Neural crest cell (in vitro differentiated cells): ENCODE measurements around the gene D2HGDH. TPM values are rescaled to one million over a fixed set of nuclear protein-coding genes. Genes with fewer than 3 reads are reported as not detected.
"Not testable (repeated sequence)": the region's sequence is repeated elsewhere in the genome, so short reads cannot be mapped to it uniquely, and the experiment has no call there.

Source experiments
- DNase-seq: peaks from one replicate; pipeline ENCODE4 v3.0.0; 2021; ENCODE audit warnings: low read depth, mixed read lengths, low spot score
- H3K27ac Mint-ChIP-seq: one replicate; pipeline ENCODE4 v1.8.0; 2021; ENCODE audit warnings: mild to moderate bottlenecking, mixed read lengths; ENCODE audit not compliant: unreplicated experiment
- H3K27me3 Mint-ChIP-seq: 2 replicates; pipeline ENCODE4 v1.8.0; 2021; ENCODE audit warnings: low read depth, mild to moderate bottlenecking, mixed read lengths
- H3K36me3 Mint-ChIP-seq: 2 replicates; pipeline ENCODE4 v1.8.0; 2021; ENCODE audit warnings: low read depth, mild to moderate bottlenecking, mixed read lengths
- H3K4me1 Mint-ChIP-seq: 2 replicates; pipeline ENCODE4 v1.8.0; 2021; ENCODE audit warnings: mixed read lengths
- H3K4me3 Mint-ChIP-seq: one replicate; pipeline ENCODE4 v1.8.0; 2021; ENCODE audit warnings: mild to moderate bottlenecking, mixed read lengths
- H3K9me3 Mint-ChIP-seq: 2 replicates; pipeline ENCODE4 v1.8.0; 2021; ENCODE audit warnings: mixed read lengths
- CTCF ChIP-seq: fragments of 200-600 bp; sonication (generic); conservative IDR thresholded peaks from 2 replicates; pipeline ENCODE4 v1.5.0; 2021; ENCODE audit warnings: antibody characterized with exemption, mild to moderate bottlenecking
- total RNA-seq: library from RNA; stranded (reverse); gene quantifications from 2 replicates; pipeline ENCODE4 v1.2.1, GENCODE V29; 2021

Gene D2HGDH
- total RNA-seq, 1 donor from 2014 or later = 17.7 TPM

- Mint-ChIP-seq H3K27me3 (no peaks in the 10 kb centered on the region), H3K4me3 (no peak overlapping the region), H3K4me1 (no peaks in the 10 kb centered on the region), H3K36me3 (peaks cover 3% of the 10 kb centered on the region), H3K27ac (no peak overlapping the region), H3K9me3 (peaks cover 5% of the 10 kb centered on the region)
- DNase-seq = no peak
- no peak for TF ChIP-seq CTCF
These were observed 46.6 kb downstream of the D2HGDH start for GRCh38 chr2:241780939-241781569.

- DNase-seq, H3K4me1 Mint-ChIP-seq, H3K36me3 Mint-ChIP-seq, H3K27ac Mint-ChIP-seq, H3K4me3 Mint-ChIP-seq, H3K9me3 Mint-ChIP-seq, H3K27me3 Mint-ChIP-seq: not testable (repeated sequence)
These were observed 47.6 kb downstream of the D2HGDH start for GRCh38 chr2:241782053-241782452.

- no peaks in the 10 kb centered on the region for H3K4me1 Mint-ChIP-seq
- peaks cover 26% of the 10 kb centered on the region for H3K9me3 Mint-ChIP-seq
- H3K4me3 Mint-ChIP-seq = no peak overlapping the region
- no peak for TF ChIP-seq CTCF
- peaks cover 14% of the 10 kb centered on the region for H3K27me3 Mint-ChIP-seq
- H3K27ac Mint-ChIP-seq = no peak overlapping the region
- H3K36me3 Mint-ChIP-seq = peaks cover 9% of the 10 kb centered on the region
- no peak for DNase-seq
These were observed 53.7 kb downstream of the D2HGDH start for GRCh38 chr2:241788135-241788534.

GRCh38 chr2:241788572-241788971 lies 54.1 kb downstream of the D2HGDH start:
- TF ChIP-seq CTCF = no peak
- Mint-ChIP-seq H3K27me3 (peaks cover 14% of the 10 kb centered on the region), H3K9me3 (peaks cover 30% of the 10 kb centered on the region), H3K4me1 (no peaks in the 10 kb centered on the region), H3K36me3 (peaks cover 14% of the 10 kb centered on the region), H3K4me3 (no peak overlapping the region), H3K27ac (no peak overlapping the region)
- no peak for DNase-seq

- H3K9me3 Mint-ChIP-seq = peaks cover 29% of the 10 kb centered on the region
- peaks cover 14% of the 10 kb centered on the region for H3K27me3 Mint-ChIP-seq
- not testable (repeated sequence) for H3K4me1 Mint-ChIP-seq, DNase-seq, H3K27ac Mint-ChIP-seq, H3K4me3 Mint-ChIP-seq
- H3K36me3 Mint-ChIP-seq = peaks cover 14% of the 10 kb centered on the region
These were observed 57.0 kb downstream of the D2HGDH start for GRCh38 chr2:241791385-241791784.

DNA sequence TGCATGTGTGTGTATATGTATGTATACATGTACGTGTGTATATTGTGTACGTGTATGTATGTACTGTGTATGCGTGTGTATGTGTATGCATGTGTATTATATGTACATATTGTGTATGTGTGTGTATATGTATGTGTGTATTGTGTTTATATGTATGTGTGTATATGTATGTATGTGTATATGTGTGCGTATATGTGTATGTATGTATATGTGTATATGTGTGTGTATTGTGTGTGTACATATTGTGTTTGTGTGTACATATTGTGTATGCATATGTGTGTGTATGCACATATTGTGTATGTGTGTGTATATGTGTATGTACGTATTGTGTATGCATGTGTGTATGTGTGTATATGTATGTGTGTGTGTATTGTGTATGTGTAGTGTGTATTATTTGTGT lies 59.0 kb downstream of the D2HGDH start:
- Mint-ChIP-seq H3K36me3 (peaks cover 8% of the 10 kb centered on the region), H3K4me1 (no peaks in the 10 kb centered on the region), H3K9me3 (peaks cover 20% of the 10 kb centered on the region), H3K27ac (no peak overlapping the region), H3K4me3 (no peak overlapping the region), H3K27me3 (peaks cover 8% of the 10 kb centered on the region)
- no peak for DNase-seq
- TF ChIP-seq CTCF = no peak
